Bronchial epithelial cell (primary cell): ENCODE results near the gene EML4. TPM values are rescaled to one million over a fixed set of nuclear protein-coding genes. Genes with fewer than 3 reads are reported as not detected.

Experiments
- total RNA-seq: library from RNA; depleted of rRNA; stranded (reverse); fragments of >200 nt; gene quantifications from 2 replicates; pipeline ENCODE4 v1.2.1, GENCODE V29; 2014

EML4 gene
- total RNA-seq, 1 donor from 2014 or later: 26.3 TPM

Other genes with a start within 250 kb of the EML4 start
- gene PKDCC, start 121.3 kb upstream of the EML4 start, total RNA-seq: 0.38 and 0.79 TPM in 2 replicates
- 318 and 445 TPM in 2 replicates for gene COX7A2L, start 191.9 kb downstream of the EML4 start, total RNA-seq